ENCODE measurements around the gene RACK1.

The RACK1 gene

DNA sequence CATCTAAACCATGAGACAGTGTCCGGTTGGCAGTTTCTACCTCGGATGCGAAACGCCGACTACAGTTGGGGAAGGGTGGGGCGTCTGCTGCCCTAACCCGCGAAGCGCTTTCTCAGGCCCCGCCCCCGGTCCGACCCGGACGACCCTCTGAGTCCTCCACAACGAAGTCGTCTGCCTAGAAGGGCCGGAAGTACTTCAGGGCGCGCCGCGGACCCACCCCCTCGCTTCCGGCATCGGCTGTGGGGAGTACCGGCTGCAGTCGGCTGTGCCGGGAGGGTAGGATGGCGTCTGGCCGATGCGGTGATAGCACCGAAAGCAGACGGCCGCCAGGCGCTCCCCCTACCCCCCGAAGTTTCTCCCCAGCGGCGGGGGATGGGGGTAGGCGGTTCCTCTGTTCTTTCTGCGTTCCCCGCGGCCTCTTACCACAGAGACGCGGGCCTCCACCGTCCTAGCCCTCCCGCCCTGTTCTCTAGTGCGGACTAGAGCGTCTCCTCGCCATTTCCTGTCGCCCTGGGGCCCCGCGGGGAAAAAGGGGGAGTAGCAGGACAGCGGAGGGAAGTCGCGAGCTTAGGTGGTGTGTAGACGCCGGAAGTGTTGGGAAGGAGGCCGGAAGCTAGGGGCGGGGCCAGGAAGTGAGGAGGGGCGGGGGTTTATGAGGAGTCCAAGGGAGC is 20.5 kb downstream of the RACK1 start, which contains the start of gene TRIM41:
Gene TRIM41, plus strand, starts transcription at position 224 of the 671 bp plus-strand sequence. CDS start 719 bp downstream, outside the sequence.
- H3F3A ChIP-seq (ENCODE audit: control insufficient read depth, insufficient read depth): peaks cover 23% of the 10 kb centered on the region
- peaks cover 24% of the 10 kb centered on the region for H3K36me3 ChIP-seq (ENCODE audit: control insufficient read depth, low read length)
- H3K27ac ChIP-seq (ENCODE audit: low read depth, low read length): peak within 1 kb of the TSS; percentile 89
- TF ChIP-seq EZH2phosphoT487 (IDR thresholded peaks at IDR 0.05; ENCODE audit: borderline replicate concordance, low read length) (no peak), CTCF (IDR thresholded peaks at IDR 0.05; ENCODE audit: low read depth, low read length, poor library complexity, severe bottlenecking) (no peak)
- H4K20me1 ChIP-seq (ENCODE audit: control insufficient read depth, insufficient read depth, low read depth, low read length): no peaks in the 10 kb centered on the region
- peak within 1 kb of the TSS; percentile 88 for H3K4me3 ChIP-seq (ENCODE audit: low read length)
- peak within 1 kb of the TSS; percentile 96 for H3K4me2 ChIP-seq (ENCODE audit: low read length)
- no peaks in the 10 kb centered on the region for H3K9me2 ChIP-seq (replicated peaks; ENCODE audit: control insufficient read depth, low read length)
- H3K9me3 ChIP-seq (ENCODE audit: control insufficient read depth, insufficient read depth, low read length): no peaks in the 10 kb centered on the region
- H3K4me1 ChIP-seq (ENCODE audit: control insufficient read depth, low read length): peaks cover 38% of the 10 kb centered on the region
- no peaks in the 10 kb centered on the region for H3K27me3 ChIP-seq (ENCODE audit: control insufficient read depth, low read length)
- peaks cover 40% of the 10 kb centered on the region for H3K79me2 ChIP-seq (ENCODE audit: control insufficient read depth, low read length)

DNA sequence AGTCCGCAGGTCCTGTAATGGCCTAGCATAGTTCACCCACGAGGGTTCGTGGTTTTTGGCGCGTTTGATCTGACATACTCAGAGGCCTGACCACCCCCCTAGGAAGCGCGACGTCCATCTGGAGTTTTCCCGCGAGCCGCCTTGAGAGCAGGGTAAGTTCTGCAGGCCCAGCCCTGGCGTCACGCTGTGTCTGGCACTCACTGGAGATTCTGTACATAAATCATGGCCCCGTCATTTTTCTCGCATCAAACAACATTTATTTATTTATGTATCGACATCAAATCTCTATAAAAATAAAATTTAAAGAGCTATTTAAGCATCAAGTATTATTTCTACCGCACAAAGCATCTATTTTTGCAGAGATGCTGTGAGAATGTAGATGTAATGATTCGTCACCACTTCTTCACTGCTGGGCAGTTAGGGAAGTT is 21.1 kb downstream of the RACK1 start:
- Histone ChIP-seq H3F3A (ENCODE audit: control insufficient read depth, insufficient read depth) (peaks cover 27% of the 10 kb centered on the region), H3K4me1 (ENCODE audit: control insufficient read depth, low read length) (peaks cover 43% of the 10 kb centered on the region), H3K9me2 (replicated peaks; ENCODE audit: control insufficient read depth, low read length) (no peaks in the 10 kb centered on the region), H3K79me2 (ENCODE audit: control insufficient read depth, low read length) (peaks cover 36% of the 10 kb centered on the region), H4K20me1 (ENCODE audit: control insufficient read depth, insufficient read depth, low read depth, low read length) (no peaks in the 10 kb centered on the region), H3K4me2 (ENCODE audit: low read length) (peak overlapping the region; percentile 96), H3K36me3 (ENCODE audit: control insufficient read depth, low read length) (peaks cover 23% of the 10 kb centered on the region), H3K27ac (ENCODE audit: low read depth, low read length) (peak overlapping the region; percentile 89), H3K9me3 (ENCODE audit: control insufficient read depth, insufficient read depth, low read length) (no peaks in the 10 kb centered on the region), H3K27me3 (ENCODE audit: control insufficient read depth, low read length) (no peaks in the 10 kb centered on the region), H3K4me3 (ENCODE audit: low read length) (peak overlapping the region; percentile 88)
- TF ChIP-seq EZH2phosphoT487 (IDR thresholded peaks at IDR 0.05; ENCODE audit: borderline replicate concordance, low read length): no peak
- TF ChIP-seq CTCF (IDR thresholded peaks at IDR 0.05; ENCODE audit: low read depth, low read length, poor library complexity, severe bottlenecking): no peak

GRCh38 chr5:181221792-181222629 is 21.7 kb downstream of the RACK1 start:
- Histone ChIP-seq H4K20me1 (ENCODE audit: control insufficient read depth, insufficient read depth, low read depth, low read length) (no peaks in the 10 kb centered on the region), H3K4me1 (ENCODE audit: control insufficient read depth, low read length) (peaks cover 49% of the 10 kb centered on the region), H3K4me2 (ENCODE audit: low read length) (peak overlapping the region; percentile 96), H3F3A (ENCODE audit: control insufficient read depth, insufficient read depth) (peaks cover 33% of the 10 kb centered on the region), H3K36me3 (ENCODE audit: control insufficient read depth, low read length) (peaks cover 19% of the 10 kb centered on the region), H3K27me3 (ENCODE audit: control insufficient read depth, low read length) (no peaks in the 10 kb centered on the region), H3K9me2 (replicated peaks; ENCODE audit: control insufficient read depth, low read length) (no peaks in the 10 kb centered on the region), H3K27ac (ENCODE audit: low read depth, low read length) (peak overlapping the region; percentile 89), H3K4me3 (ENCODE audit: low read length) (peak overlapping the region; percentile 88), H3K79me2 (ENCODE audit: control insufficient read depth, low read length) (peaks cover 32% of the 10 kb centered on the region), H3K9me3 (ENCODE audit: control insufficient read depth, insufficient read depth, low read length) (no peaks in the 10 kb centered on the region)
- TF ChIP-seq EZH2phosphoT487 (IDR thresholded peaks at IDR 0.05; ENCODE audit: borderline replicate concordance, low read length) (no peak), CTCF (IDR thresholded peaks at IDR 0.05; ENCODE audit: low read depth, low read length, poor library complexity, severe bottlenecking) (no peak)

Measured in DOHH2 (cell line).